ENCODE results near the gene CPN1.

GRCh38 chr10:100119726-100120125, 38.1 kb upstream of the CPN1 start:
- no peak for TF ChIP-seq ZBTB8A (IDR thresholded peaks at IDR 0.05; ENCODE audit: partially characterized antibody)
- TF ChIP-seq EZH2 (IDR thresholded peaks at IDR 0.05; ENCODE audit: borderline replicate concordance, low read depth, low read length), result no peak
- TF ChIP-seq ARID3A (IDR thresholded peaks at IDR 0.05; ENCODE audit: borderline replicate concordance, low read depth, low read length), result no peak
- no peak for TF ChIP-seq ZNF318 (IDR thresholded peaks at IDR 0.05; ENCODE audit: borderline replicate concordance in 1 of 2, low read depth in 1 of 2)
- no peak for TF ChIP-seq TRIM25 (IDR thresholded peaks at IDR 0.05; ENCODE audit: borderline replicate concordance)

All from K562 (cell line).